ENCODE data around the gene PIN4. TPM values are rescaled to one million over a fixed set of nuclear protein-coding genes. Genes with fewer than 3 reads are reported as not detected.

PIN4 gene
- total RNA-seq, 2 donors from 2014 or later, result 7.7 to 8.9 TPM

DNA sequence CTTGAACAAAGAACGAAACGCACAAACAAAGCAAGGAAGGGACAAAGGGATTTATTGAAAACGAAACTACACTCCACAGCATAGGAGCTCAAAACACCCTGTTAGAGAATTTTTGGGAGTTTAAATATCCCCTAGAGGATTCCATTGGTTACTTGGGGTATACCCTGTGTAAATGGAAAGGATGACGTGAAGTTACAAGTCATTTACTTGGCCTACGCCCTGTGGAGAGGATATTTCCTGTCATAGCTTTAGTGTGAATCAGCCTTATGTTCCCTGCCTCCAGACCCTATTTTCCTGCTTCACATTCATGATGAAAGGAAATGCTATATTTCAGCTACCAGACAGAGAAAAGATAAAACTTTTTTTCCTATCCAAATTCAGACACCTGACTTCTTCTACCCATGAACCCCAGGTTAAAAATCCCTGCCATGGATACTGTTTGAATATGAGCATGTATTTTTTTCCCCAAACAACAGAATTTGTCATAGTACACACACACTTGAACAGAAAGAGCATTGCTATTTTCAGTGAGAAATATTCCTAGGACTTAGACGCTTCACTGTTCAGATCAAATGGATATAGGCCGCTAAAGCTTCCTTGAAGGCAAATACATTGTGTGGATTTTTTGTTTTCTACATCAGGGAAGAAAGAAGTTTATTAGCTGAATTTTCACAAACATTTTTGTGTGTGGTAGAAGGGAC, 20.4 kb downstream of the PIN4 start:
- Histone ChIP-seq H3K4me1 (replicated peaks) (no peaks in the 10 kb centered on the region), H3K36me3 (no peaks in the 10 kb centered on the region), H3K27ac (peak overlapping the region in 1 of 2 donors; percentile 43), H3K4me3 (no peak overlapping the region), H3K27me3 (replicated peaks; ENCODE audit: insufficient read depth) (no peaks in the 10 kb centered on the region), H3K9me3 (no peaks in the 10 kb centered on the region)
- TF ChIP-seq, protein P1, sequence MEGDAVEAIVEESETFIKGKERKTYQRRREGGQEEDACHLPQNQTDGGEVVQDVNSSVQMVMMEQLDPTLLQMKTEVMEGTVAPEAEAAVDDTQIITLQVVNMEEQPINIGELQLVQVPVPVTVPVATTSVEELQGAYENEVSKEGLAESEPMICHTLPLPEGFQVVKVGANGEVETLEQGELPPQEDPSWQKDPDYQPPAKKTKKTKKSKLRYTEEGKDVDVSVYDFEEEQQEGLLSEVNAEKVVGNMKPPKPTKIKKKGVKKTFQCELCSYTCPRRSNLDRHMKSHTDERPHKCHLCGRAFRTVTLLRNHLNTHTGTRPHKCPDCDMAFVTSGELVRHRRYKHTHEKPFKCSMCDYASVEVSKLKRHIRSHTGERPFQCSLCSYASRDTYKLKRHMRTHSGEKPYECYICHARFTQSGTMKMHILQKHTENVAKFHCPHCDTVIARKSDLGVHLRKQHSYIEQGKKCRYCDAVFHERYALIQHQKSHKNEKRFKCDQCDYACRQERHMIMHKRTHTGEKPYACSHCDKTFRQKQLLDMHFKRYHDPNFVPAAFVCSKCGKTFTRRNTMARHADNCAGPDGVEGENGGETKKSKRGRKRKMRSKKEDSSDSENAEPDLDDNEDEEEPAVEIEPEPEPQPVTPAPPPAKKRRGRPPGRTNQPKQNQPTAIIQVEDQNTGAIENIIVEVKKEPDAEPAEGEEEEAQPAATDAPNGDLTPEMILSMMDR (IDR thresholded peaks at IDR 0.05), result no peak
- no peak for TF ChIP-seq POLR2A (IDR thresholded peaks at IDR 0.05)
- intact Hi-C loops (cut with DNase I), result no loop called here
- WGBS, result 69% methylated on average over 7 of the region's 7 CpGs
- no peak for DNase-seq (ENCODE audit: low spot score)

DNA sequence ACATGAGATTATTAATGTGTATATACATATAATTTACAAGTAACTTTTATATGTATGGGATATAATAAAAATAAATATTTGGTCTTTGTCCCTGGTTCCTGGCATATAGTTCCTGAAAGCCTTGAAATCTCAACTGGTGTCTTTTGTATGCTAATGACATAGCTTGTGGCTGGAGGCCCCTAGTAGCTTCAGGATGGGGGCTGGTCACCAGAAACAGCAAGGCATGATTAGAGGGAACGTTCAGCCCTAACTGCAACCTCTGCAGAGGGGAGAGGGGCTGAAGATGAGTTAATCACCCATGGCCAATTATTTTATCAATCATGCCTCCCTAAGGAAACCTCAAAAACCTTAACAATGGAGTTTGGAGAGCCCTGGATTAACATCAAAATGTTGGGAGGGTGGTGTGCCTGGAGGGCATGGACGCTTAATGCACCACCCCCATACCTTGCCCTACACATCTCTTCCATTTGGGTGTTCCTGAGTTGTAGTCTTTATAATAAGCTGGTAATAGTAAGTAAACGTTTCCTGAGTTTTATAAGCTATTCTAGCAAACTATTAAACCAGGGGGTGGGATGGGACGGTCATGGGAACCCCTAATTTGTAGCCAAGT, 21.3 kb downstream of the PIN4 start:
- intact Hi-C loops (cut with DNase I), result no loop called here
- H3K36me3 ChIP-seq, result no peaks in the 10 kb centered on the region
- no peaks in the 10 kb centered on the region for H3K27me3 ChIP-seq (replicated peaks; ENCODE audit: insufficient read depth)
- no peak for TF ChIP-seq POLR2A (IDR thresholded peaks at IDR 0.05)
- TF ChIP-seq, protein P1 (IDR thresholded peaks at IDR 0.05), result no peak
- no peak for TF ChIP-seq POLR2AphosphoS5 (IDR thresholded peaks at IDR 0.05)
- DNase-seq (ENCODE audit: low spot score), result no peak
- no peaks in the 10 kb centered on the region for H3K4me1 ChIP-seq (replicated peaks)
- H3K4me3 ChIP-seq, result no peak overlapping the region
- 47% methylated on average over 4 of the region's 4 CpGs for WGBS
- H3K9me3 ChIP-seq, result no peaks in the 10 kb centered on the region
- no peak overlapping the region for H3K27ac ChIP-seq

DNA sequence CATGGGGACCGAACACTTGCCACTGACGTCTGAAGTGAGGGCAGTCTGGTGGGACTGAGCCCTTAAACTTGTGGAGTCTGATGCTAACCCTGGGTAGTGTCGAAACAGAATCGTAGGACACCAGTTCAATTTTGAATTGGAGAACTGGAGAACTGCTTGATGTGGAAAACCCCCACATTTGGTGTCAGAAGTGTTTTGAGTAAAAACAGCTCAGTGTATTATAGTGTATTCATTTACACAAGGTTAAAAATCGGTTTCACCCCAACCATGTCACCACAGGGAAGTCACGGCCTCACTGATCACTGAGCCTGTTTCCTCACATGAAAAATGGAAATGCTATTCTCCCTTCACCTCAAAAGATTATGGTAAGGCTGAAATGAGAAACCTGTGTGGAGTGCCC, 21.9 kb downstream of the PIN4 start:
- H3K9me3 ChIP-seq, result no peaks in the 10 kb centered on the region
- no peaks in the 10 kb centered on the region for H3K27me3 ChIP-seq (replicated peaks; ENCODE audit: insufficient read depth)
- intact Hi-C loops (cut with DNase I), result no loop called here

DNA sequence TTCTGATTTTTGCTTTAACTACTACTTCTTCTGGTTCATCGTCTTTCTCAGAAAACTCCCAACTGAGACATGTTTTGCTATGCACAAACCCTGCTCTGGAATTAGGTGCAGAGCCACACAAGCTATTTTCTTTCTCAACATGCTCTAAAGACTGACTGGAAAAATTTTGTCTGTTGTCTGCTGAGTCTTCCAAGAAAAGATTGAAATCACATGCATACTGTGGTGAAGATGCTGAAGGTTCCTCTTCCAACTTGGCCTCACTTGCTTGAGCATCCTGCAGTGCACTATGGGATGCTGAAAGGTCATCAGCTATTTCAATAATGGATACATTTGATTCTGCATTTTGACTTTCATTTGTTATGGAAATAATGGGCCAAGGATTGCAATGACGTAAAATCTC, 24.1 kb downstream of the PIN4 start:
- Histone ChIP-seq H3K4me1 (replicated peaks) (no peaks in the 10 kb centered on the region), H3K9me3 (no peaks in the 10 kb centered on the region), H3K4me3 (no peak overlapping the region), H3K27ac (no peak overlapping the region), H3K27me3 (replicated peaks; ENCODE audit: insufficient read depth) (no peaks in the 10 kb centered on the region), H3K36me3 (no peaks in the 10 kb centered on the region)
- no peak for DNase-seq (ENCODE audit: low spot score)
- WGBS, result 100% methylated on average over 2 of the region's 2 CpGs
- TF ChIP-seq POLR2A (IDR thresholded peaks at IDR 0.05) (no peak), POLR2AphosphoS5 (IDR thresholded peaks at IDR 0.05) (no peak)
- TF ChIP-seq, protein P1 (IDR thresholded peaks at IDR 0.05), result no peak
- intact Hi-C loops (cut with DNase I), result no loop called here

More for the DNA sequence above, 21.9 kb downstream of the PIN4 start:
- TF ChIP-seq POLR2AphosphoS5 (IDR thresholded peaks at IDR 0.05) (no peak), POLR2A (IDR thresholded peaks at IDR 0.05) (no peak)
- TF ChIP-seq, protein P1 (IDR thresholded peaks at IDR 0.05), result no peak
- Histone ChIP-seq H3K4me3 (no peak overlapping the region), H3K4me1 (replicated peaks) (no peaks in the 10 kb centered on the region), H3K36me3 (no peaks in the 10 kb centered on the region), H3K27ac (no peak overlapping the region)
- no peak for DNase-seq (ENCODE audit: low spot score)
- 83% methylated on average over 6 of the region's 6 CpGs for WGBS

DNA sequence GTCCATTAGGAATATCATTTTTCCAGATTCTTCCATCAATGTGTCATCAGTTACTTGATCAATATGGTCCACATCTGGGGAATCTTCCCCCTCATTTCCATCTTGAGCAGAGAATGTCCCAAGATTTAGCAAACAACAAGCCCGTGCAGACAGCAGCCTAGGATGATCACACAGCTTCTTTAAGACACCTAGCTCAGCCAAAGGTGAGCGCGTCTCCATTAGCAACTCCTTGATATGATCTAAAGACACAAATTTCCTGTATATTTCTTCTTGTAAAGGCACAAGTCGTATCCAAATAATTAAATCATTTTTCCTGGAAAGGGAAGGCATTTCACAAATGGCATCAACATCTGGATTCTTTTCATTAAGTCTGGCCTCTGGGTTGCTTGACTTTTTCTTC, 25.8 kb downstream of the PIN4 start:
- H3K27me3 ChIP-seq (replicated peaks; ENCODE audit: insufficient read depth), result no peaks in the 10 kb centered on the region
- no peaks in the 10 kb centered on the region for H3K36me3 ChIP-seq
- no peak overlapping the region for H3K4me3 ChIP-seq
- WGBS, result 98% methylated on average over 4 of the region's 4 CpGs
- intact Hi-C loops (cut with DNase I), result no loop called here
- DNase-seq (ENCODE audit: low spot score), result no peak
- H3K4me1 ChIP-seq (replicated peaks), result no peaks in the 10 kb centered on the region
- no peak overlapping the region for H3K27ac ChIP-seq
- TF ChIP-seq, protein P1 (IDR thresholded peaks at IDR 0.05), result no peak
- TF ChIP-seq POLR2A (IDR thresholded peaks at IDR 0.05) (no peak), POLR2AphosphoS5 (IDR thresholded peaks at IDR 0.05) (no peak)
- no peaks in the 10 kb centered on the region for H3K9me3 ChIP-seq
